Activated naive CD4-positive, alpha-beta T cell treated with anti-CD3 and anti-CD28 coated beads, Interleukin-2, amount 50 U/mL, for 24 hours (primary cell): Measurements from ENCODE around the gene PARVB.
"Not testable (repeated sequence)": the region's sequence is repeated elsewhere in the genome, so short reads cannot be mapped to it uniquely, and the experiment has no call there.

Source experiments
- H3K27ac Mint-ChIP-seq: one replicate; pipeline ENCODE4 v1.8.0; 2021; ENCODE audit warnings: mild to moderate bottlenecking, mixed read lengths
- H3K27me3 Mint-ChIP-seq: one replicate; pipeline ENCODE4 v1.8.0; 2021; ENCODE audit warnings: mixed read lengths
- H3K36me3 Mint-ChIP-seq: one replicate; pipeline ENCODE4 v1.8.0; 2021; ENCODE audit warnings: mixed read lengths
- H3K4me1 Mint-ChIP-seq: one replicate; pipeline ENCODE4 v1.8.0; 2021; ENCODE audit warnings: mixed read lengths
- H3K4me3 Mint-ChIP-seq: one replicate; pipeline ENCODE4 v1.8.0; 2021; ENCODE audit warnings: mild to moderate bottlenecking, mixed read lengths
- H3K9me3 Mint-ChIP-seq: one replicate; pipeline ENCODE4 v1.8.0; 2021; ENCODE audit warnings: mixed read lengths

Gene PARVB

GRCh38 chr22:44012591-44012990 lies 11.5 kb upstream of the PARVB start:
- no peaks in the 10 kb centered on the region for H3K4me1 Mint-ChIP-seq
- no peak overlapping the region for H3K27ac Mint-ChIP-seq
- no peaks in the 10 kb centered on the region for H3K27me3 Mint-ChIP-seq
- no peaks in the 10 kb centered on the region for H3K9me3 Mint-ChIP-seq
- H3K4me3 Mint-ChIP-seq: no peak overlapping the region
- peaks cover 4% of the 10 kb centered on the region for H3K36me3 Mint-ChIP-seq

- Mint-ChIP-seq H3K4me3 (no peak overlapping the region), H3K4me1 (no peaks in the 10 kb centered on the region), H3K9me3 (no peaks in the 10 kb centered on the region), H3K36me3 (peaks cover under 1% of the 10 kb centered on the region), H3K27ac (no peak overlapping the region), H3K27me3 (no peaks in the 10 kb centered on the region)
Measured at GRCh38 chr22:44014241-44014640, 9.9 kb upstream of the PARVB start.

- H3K36me3 Mint-ChIP-seq, H3K27ac Mint-ChIP-seq, H3K4me3 Mint-ChIP-seq, H3K9me3 Mint-ChIP-seq, H3K27me3 Mint-ChIP-seq, H3K4me1 Mint-ChIP-seq: not testable (repeated sequence)
Measured at GRCh38 chr22:44016586-44016985, 7.5 kb upstream of the PARVB start.

GRCh38 chr22:44018594-44018993 lies 5.5 kb upstream of the PARVB start:
- Mint-ChIP-seq H3K36me3 (no peaks in the 10 kb centered on the region), H3K27ac (no peak overlapping the region), H3K4me3 (no peak overlapping the region), H3K27me3 (no peaks in the 10 kb centered on the region), H3K4me1 (no peaks in the 10 kb centered on the region), H3K9me3 (no peaks in the 10 kb centered on the region)

GRCh38 chr22:44019416-44019815 lies 4.7 kb upstream of the PARVB start:
- no peak overlapping the region for H3K4me3 Mint-ChIP-seq
- no peaks in the 10 kb centered on the region for H3K36me3 Mint-ChIP-seq
- no peaks in the 10 kb centered on the region for H3K9me3 Mint-ChIP-seq
- no peaks in the 10 kb centered on the region for H3K27me3 Mint-ChIP-seq
- no peaks in the 10 kb centered on the region for H3K4me1 Mint-ChIP-seq
- no peak overlapping the region for H3K27ac Mint-ChIP-seq

- Mint-ChIP-seq H3K9me3 (no peaks in the 10 kb centered on the region), H3K4me3 (no peak overlapping the region), H3K4me1 (peaks cover 3% of the 10 kb centered on the region), H3K27me3 (no peaks in the 10 kb centered on the region), H3K36me3 (no peaks in the 10 kb centered on the region), H3K27ac (no peak overlapping the region)
Measured at GRCh38 chr22:44019846-44020245, 4.3 kb upstream of the PARVB start.

GRCh38 chr22:44020981-44021380 lies 3.1 kb upstream of the PARVB start:
- H3K4me1 Mint-ChIP-seq: peaks cover 11% of the 10 kb centered on the region
- H3K27ac Mint-ChIP-seq: no peak overlapping the region
- peaks cover 8% of the 10 kb centered on the region for H3K27me3 Mint-ChIP-seq
- no peaks in the 10 kb centered on the region for H3K36me3 Mint-ChIP-seq
- H3K9me3 Mint-ChIP-seq: no peaks in the 10 kb centered on the region
- H3K4me3 Mint-ChIP-seq: no peak overlapping the region

- peaks cover 22% of the 10 kb centered on the region for H3K4me1 Mint-ChIP-seq
Measured at GRCh38 chr22:44023404-44024287, 456 bp upstream of the PARVB start.

GRCh38 chr22:44025171-44026065 lies 1.3 kb downstream of the PARVB start:
- H3K4me1 Mint-ChIP-seq: peaks cover 22% of the 10 kb centered on the region

More at GRCh38 chr22:44023404-44024287, 456 bp upstream of the PARVB start:
- peaks cover 16% of the 10 kb centered on the region for H3K27me3 Mint-ChIP-seq
- no peak overlapping the region for H3K27ac Mint-ChIP-seq
- H3K36me3 Mint-ChIP-seq: no peaks in the 10 kb centered on the region
- H3K9me3 Mint-ChIP-seq: no peaks in the 10 kb centered on the region
- H3K4me3 Mint-ChIP-seq: peak overlapping the region; percentile 47

GRCh38 chr22:44026066-44026629 lies 2.0 kb downstream of the PARVB start:
- no peak overlapping the region for H3K27ac Mint-ChIP-seq
- H3K36me3 Mint-ChIP-seq: no peaks in the 10 kb centered on the region
- H3K9me3 Mint-ChIP-seq: no peaks in the 10 kb centered on the region
- H3K4me3 Mint-ChIP-seq: no peak overlapping the region
- peaks cover 24% of the 10 kb centered on the region for H3K4me1 Mint-ChIP-seq
- H3K27me3 Mint-ChIP-seq: peaks cover 18% of the 10 kb centered on the region

More at GRCh38 chr22:44025171-44026065, 1.3 kb downstream of the PARVB start:
- peak overlapping the region; percentile 52 for H3K4me3 Mint-ChIP-seq
- H3K9me3 Mint-ChIP-seq: no peaks in the 10 kb centered on the region
- peaks cover 18% of the 10 kb centered on the region for H3K27me3 Mint-ChIP-seq
- no peaks in the 10 kb centered on the region for H3K36me3 Mint-ChIP-seq
- H3K27ac Mint-ChIP-seq: no peak overlapping the region

GRCh38 chr22:44026630-44027511 lies 2.8 kb downstream of the PARVB start:
- peaks cover 28% of the 10 kb centered on the region for H3K4me1 Mint-ChIP-seq
- H3K27me3 Mint-ChIP-seq: peaks cover 18% of the 10 kb centered on the region
- peak overlapping the region; percentile 58 for H3K4me3 Mint-ChIP-seq
- H3K27ac Mint-ChIP-seq: peak overlapping the region; percentile 72
- no peaks in the 10 kb centered on the region for H3K9me3 Mint-ChIP-seq
- no peaks in the 10 kb centered on the region for H3K36me3 Mint-ChIP-seq

GRCh38 chr22:44028091-44028490 lies 4.0 kb downstream of the PARVB start:
- Mint-ChIP-seq H3K9me3 (no peaks in the 10 kb centered on the region), H3K4me1 (peaks cover 28% of the 10 kb centered on the region), H3K4me3 (no peak overlapping the region), H3K36me3 (no peaks in the 10 kb centered on the region), H3K27ac (no peak overlapping the region), H3K27me3 (peaks cover 18% of the 10 kb centered on the region)

- no peaks in the 10 kb centered on the region for H3K9me3 Mint-ChIP-seq
- H3K4me1 Mint-ChIP-seq: peaks cover 28% of the 10 kb centered on the region
- H3K4me3 Mint-ChIP-seq: no peak overlapping the region
- H3K27ac Mint-ChIP-seq: no peak overlapping the region
- no peaks in the 10 kb centered on the region for H3K36me3 Mint-ChIP-seq
- peaks cover 18% of the 10 kb centered on the region for H3K27me3 Mint-ChIP-seq
Measured at GRCh38 chr22:44029069-44029468, 5.0 kb downstream of the PARVB start.

- H3K27ac Mint-ChIP-seq: no peak overlapping the region
- no peaks in the 10 kb centered on the region for H3K36me3 Mint-ChIP-seq
- H3K9me3 Mint-ChIP-seq: no peaks in the 10 kb centered on the region
- peaks cover 22% of the 10 kb centered on the region for H3K4me1 Mint-ChIP-seq
- no peak overlapping the region for H3K4me3 Mint-ChIP-seq
- H3K27me3 Mint-ChIP-seq: peaks cover 16% of the 10 kb centered on the region
Measured at GRCh38 chr22:44030051-44030701, 6.1 kb downstream of the PARVB start.
